ENCODE results near the gene SLC4A5. TPM values are rescaled to one million over a fixed set of nuclear protein-coding genes. Genes with fewer than 3 reads are reported as not detected.
A peak's percentile ranks its signal among the peaks of the same experiment; 100 is the strongest.

The SLC4A5 gene
- total RNA-seq, 1 donor, result 0.36 TPM

DNA sequence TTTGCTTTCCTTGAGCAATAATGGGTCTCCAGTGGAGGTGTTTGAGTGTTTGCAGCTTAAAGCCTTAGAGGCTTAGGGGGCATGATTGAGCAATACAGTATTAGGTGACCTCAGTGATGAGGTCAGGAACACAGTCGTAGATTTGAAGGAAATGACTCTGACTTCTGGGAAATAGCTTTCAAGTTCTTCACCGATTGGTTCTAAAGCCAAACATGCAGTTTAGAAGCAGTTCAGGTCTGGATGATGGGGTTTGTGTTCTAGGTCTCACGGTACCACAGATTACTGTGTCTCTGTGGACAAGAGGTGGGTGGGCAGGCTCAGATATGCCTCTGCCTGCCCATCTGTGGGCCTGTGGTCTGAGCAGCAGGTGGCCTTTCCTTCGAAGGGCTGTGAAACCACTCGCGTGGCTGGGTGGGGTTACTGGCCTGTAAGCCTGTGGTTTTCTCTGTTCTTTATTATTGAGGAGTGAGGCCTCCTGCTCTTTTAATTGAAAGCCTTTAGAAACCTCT lies 137.0 kb downstream of the SLC4A5 start:
- Histone ChIP-seq H3K27ac (ENCODE audit: low read depth, low read length) (peak overlapping the region; percentile 70), H3K36me3 (ENCODE audit: insufficient read depth, low read length) (peaks cover 44% of the 10 kb centered on the region), H3K9me3 (ENCODE audit: low read depth, low read length) (no peaks in the 10 kb centered on the region), H3K27me3 (ENCODE audit: insufficient read depth, low read length) (no peaks in the 10 kb centered on the region), H3K79me2 (ENCODE audit: insufficient read depth, low read length) (peaks cover 71% of the 10 kb centered on the region), H4K20me1 (ENCODE audit: insufficient read depth, low read length) (peaks cover 23% of the 10 kb centered on the region), H3K4me1 (ENCODE audit: insufficient read depth, low read length) (peaks cover 23% of the 10 kb centered on the region), H3K4me2 (ENCODE audit: insufficient read depth, low read length) (peak overlapping the region; percentile 23), H3K4me3 (ENCODE audit: insufficient read depth, low read length) (no peak overlapping the region), H2AFZ (ENCODE audit: low read length) (no peak overlapping the region)
- DNase-seq (ENCODE audit: insufficient read length, low spot score, missing footprints), result no peak
- TF ChIP-seq, protein P1, sequence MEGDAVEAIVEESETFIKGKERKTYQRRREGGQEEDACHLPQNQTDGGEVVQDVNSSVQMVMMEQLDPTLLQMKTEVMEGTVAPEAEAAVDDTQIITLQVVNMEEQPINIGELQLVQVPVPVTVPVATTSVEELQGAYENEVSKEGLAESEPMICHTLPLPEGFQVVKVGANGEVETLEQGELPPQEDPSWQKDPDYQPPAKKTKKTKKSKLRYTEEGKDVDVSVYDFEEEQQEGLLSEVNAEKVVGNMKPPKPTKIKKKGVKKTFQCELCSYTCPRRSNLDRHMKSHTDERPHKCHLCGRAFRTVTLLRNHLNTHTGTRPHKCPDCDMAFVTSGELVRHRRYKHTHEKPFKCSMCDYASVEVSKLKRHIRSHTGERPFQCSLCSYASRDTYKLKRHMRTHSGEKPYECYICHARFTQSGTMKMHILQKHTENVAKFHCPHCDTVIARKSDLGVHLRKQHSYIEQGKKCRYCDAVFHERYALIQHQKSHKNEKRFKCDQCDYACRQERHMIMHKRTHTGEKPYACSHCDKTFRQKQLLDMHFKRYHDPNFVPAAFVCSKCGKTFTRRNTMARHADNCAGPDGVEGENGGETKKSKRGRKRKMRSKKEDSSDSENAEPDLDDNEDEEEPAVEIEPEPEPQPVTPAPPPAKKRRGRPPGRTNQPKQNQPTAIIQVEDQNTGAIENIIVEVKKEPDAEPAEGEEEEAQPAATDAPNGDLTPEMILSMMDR (IDR thresholded peaks at IDR 0.05; ENCODE audit: extremely low read depth, low read depth, low read length), result no peak

- Histone ChIP-seq H3K4me3 (ENCODE audit: insufficient read depth, low read length) (no peak overlapping the region), H3K27me3 (ENCODE audit: insufficient read depth, low read length) (no peaks in the 10 kb centered on the region), H3K79me2 (ENCODE audit: insufficient read depth, low read length) (peaks cover 77% of the 10 kb centered on the region), H3K9me3 (ENCODE audit: low read depth, low read length) (no peaks in the 10 kb centered on the region), H3K27ac (ENCODE audit: low read depth, low read length) (peak overlapping the region; percentile 70), H4K20me1 (ENCODE audit: insufficient read depth, low read length) (peaks cover 26% of the 10 kb centered on the region), H3K4me1 (ENCODE audit: insufficient read depth, low read length) (peaks cover 29% of the 10 kb centered on the region), H3K4me2 (ENCODE audit: insufficient read depth, low read length) (no peak overlapping the region), H3K36me3 (ENCODE audit: insufficient read depth, low read length) (peaks cover 39% of the 10 kb centered on the region), H2AFZ (ENCODE audit: low read length) (no peak overlapping the region)
- TF ChIP-seq, protein P1 (IDR thresholded peaks at IDR 0.05; ENCODE audit: extremely low read depth, low read depth, low read length), result no peak
- no peak for DNase-seq (ENCODE audit: insufficient read length, low spot score, missing footprints)
Observed at GRCh38 chr2:74205596-74205995, 137.6 kb downstream of the SLC4A5 start.

DNA sequence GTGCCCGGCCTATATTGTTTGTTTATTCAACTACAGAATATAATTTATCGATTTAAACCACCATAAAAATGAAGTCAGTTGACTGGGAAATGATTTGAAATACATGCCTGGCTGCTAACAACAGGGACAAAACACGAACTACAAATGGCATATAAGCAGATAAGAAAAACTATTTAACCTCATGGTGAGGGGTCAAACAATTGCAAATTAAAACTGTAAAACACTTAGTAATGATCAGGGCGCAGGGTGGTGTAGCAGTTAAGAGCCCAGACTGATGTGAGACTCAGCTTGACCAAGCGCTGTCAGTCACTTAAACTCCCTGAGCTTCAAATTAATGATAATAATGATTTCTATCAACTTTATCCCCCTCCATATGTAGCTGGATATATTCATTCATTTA lies 138.1 kb downstream of the SLC4A5 start:
- Histone ChIP-seq H3K4me2 (ENCODE audit: insufficient read depth, low read length) (no peak overlapping the region), H3K36me3 (ENCODE audit: insufficient read depth, low read length) (peaks cover 34% of the 10 kb centered on the region), H4K20me1 (ENCODE audit: insufficient read depth, low read length) (peaks cover 29% of the 10 kb centered on the region), H3K4me1 (ENCODE audit: insufficient read depth, low read length) (peaks cover 34% of the 10 kb centered on the region), H3K4me3 (ENCODE audit: insufficient read depth, low read length) (no peak overlapping the region), H2AFZ (ENCODE audit: low read length) (no peak overlapping the region), H3K27me3 (ENCODE audit: insufficient read depth, low read length) (no peaks in the 10 kb centered on the region), H3K9me3 (ENCODE audit: low read depth, low read length) (no peaks in the 10 kb centered on the region), H3K79me2 (ENCODE audit: insufficient read depth, low read length) (peaks cover 82% of the 10 kb centered on the region), H3K27ac (ENCODE audit: low read depth, low read length) (peak overlapping the region; percentile 70)
- DNase-seq (ENCODE audit: insufficient read length, low spot score, missing footprints), result no peak
- TF ChIP-seq, protein P1 (IDR thresholded peaks at IDR 0.05; ENCODE audit: extremely low read depth, low read depth, low read length), result no peak

DNA sequence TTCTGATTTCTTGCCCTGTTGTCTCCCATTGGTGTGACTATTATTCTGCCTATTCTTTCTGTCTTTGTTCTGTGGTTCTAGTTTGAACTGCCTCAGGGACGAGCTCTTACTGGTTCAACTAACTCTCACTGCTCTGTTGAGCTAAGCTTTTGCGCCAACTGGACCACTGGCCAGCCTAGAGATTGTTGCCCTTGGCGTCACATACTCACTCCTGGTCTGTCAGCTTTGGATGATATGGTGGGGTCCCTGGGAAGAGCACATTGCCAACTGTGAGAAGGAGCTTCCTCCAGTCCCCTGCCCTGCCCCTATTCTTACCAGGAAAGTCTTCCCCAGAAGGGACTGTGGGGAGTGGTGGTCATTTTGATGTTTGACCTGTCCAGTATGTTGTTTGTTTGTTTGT lies 138.8 kb downstream of the SLC4A5 start:
- no peak overlapping the region for H3K27ac ChIP-seq (ENCODE audit: low read depth, low read length)
- no peak overlapping the region for H3K4me3 ChIP-seq (ENCODE audit: insufficient read depth, low read length)
- H2AFZ ChIP-seq (ENCODE audit: low read length), result no peak overlapping the region
- no peaks in the 10 kb centered on the region for H3K27me3 ChIP-seq (ENCODE audit: insufficient read depth, low read length)
- no peak overlapping the region for H3K4me2 ChIP-seq (ENCODE audit: insufficient read depth, low read length)
- H3K36me3 ChIP-seq (ENCODE audit: insufficient read depth, low read length), result peaks cover 28% of the 10 kb centered on the region
- H4K20me1 ChIP-seq (ENCODE audit: insufficient read depth, low read length), result peaks cover 32% of the 10 kb centered on the region
- no peaks in the 10 kb centered on the region for H3K9me3 ChIP-seq (ENCODE audit: low read depth, low read length)
- no peak for DNase-seq (ENCODE audit: insufficient read length, low spot score, missing footprints)
- peaks cover 89% of the 10 kb centered on the region for H3K79me2 ChIP-seq (ENCODE audit: insufficient read depth, low read length)
- TF ChIP-seq, protein P1 (IDR thresholded peaks at IDR 0.05; ENCODE audit: extremely low read depth, low read depth, low read length), result no peak
- peaks cover 41% of the 10 kb centered on the region for H3K4me1 ChIP-seq (ENCODE audit: insufficient read depth, low read length)

All from osteoblast (primary cell).